Measurements from ENCODE around the gene ADAMTS20. TPM values are rescaled to one million over a fixed set of nuclear protein-coding genes. Genes with fewer than 3 reads are reported as not detected.

ADAMTS20 gene
- 0.17 and 0.28 TPM in 2 replicates for total RNA-seq (2021)
- Bru-seq, nascent RNA = percentile 21 among the genes with signal in this experiment
- percentile 25 among the genes with signal in this experiment for BruChase-seq, experiment 1, labeled RNA remaining after a 2-hour chase
- BruChase-seq, experiment 2, labeled RNA remaining after a 6-hour chase = percentile 14 among the genes with signal in this experiment
- long read RNA-seq = 0 reads

- H3K9me3 ChIP-seq (ENCODE audit: low read depth, low read length, poor library complexity, severe bottlenecking) = peaks cover 11% of the 10 kb centered on the region
- POLR2A ChIA-PET (ENCODE audit: low non-redundant PET) = no interaction called here
- no TSS peak for BruUV-seq (replicated peaks)
- no peaks in the 10 kb centered on the region for H3K36me3 ChIP-seq (ENCODE audit: insufficient read depth, low read length, poor library complexity, severe bottlenecking)
- H3K4me1 ChIP-seq (ENCODE audit: insufficient read depth, low read length, poor library complexity, severe bottlenecking) = peaks cover 4% of the 10 kb centered on the region
- intact Hi-C loops (cut with micrococcal nuclease; ENCODE audit: unreplicated experiment) = no loop called here
- peak; percentile 36; the same call in 1 of the 2 replicates for TF ChIP-seq CTCF (conservative IDR thresholded peaks at IDR 0.05; ENCODE audit: low read depth, low read length)
- TF ChIP-seq EZH2 (IDR thresholded peaks at IDR 0.05; ENCODE audit: borderline replicate concordance, low read depth, low read length, poor library complexity, severe bottlenecking) = no peak
- H3K27ac ChIP-seq (ENCODE audit: low read depth, low read length, poor library complexity, severe bottlenecking) = no peak within 1 kb of the TSS
- DNase-seq (ENCODE audit: low spot score) = peak; percentile 59
- peaks cover 14% of the 10 kb centered on the region for H3K27me3 ChIP-seq (replicated peaks; ENCODE audit: insufficient read depth, low read depth, low read length, poor library complexity)
- CTCF ChIA-PET = no interaction called here
- peak within 1 kb of the TSS; percentile 51 for H3K4me3 ChIP-seq (ENCODE audit: low read depth, low read length, poor library complexity, severe bottlenecking)
Observed at GRCh38 chr12:43551971-43552559, at the start of gene ADAMTS20. TSS of gene ADAMTS20 (minus strand) at chr12:43552203. CDS start at chr12:43551921, 282 bp downstream.

- intact Hi-C loops (cut with micrococcal nuclease; ENCODE audit: unreplicated experiment) = no loop called here
- BruUV-seq (replicated peaks) = no TSS peak
Observed at GRCh38 chr12:43599708-43600107, 47.7 kb upstream of the ADAMTS20 start.

GRCh38 chr12:43599066-43599465 lies 47.1 kb upstream of the ADAMTS20 start:
- H3K9me3 ChIP-seq (ENCODE audit: low read depth, low read length, poor library complexity, severe bottlenecking) = no peaks in the 10 kb centered on the region

More at GRCh38 chr12:43599708-43600107, 47.7 kb upstream of the ADAMTS20 start:
- TF ChIP-seq EZH2 (IDR thresholded peaks at IDR 0.05; ENCODE audit: borderline replicate concordance, low read depth, low read length, poor library complexity, severe bottlenecking) (no peak), CTCF (conservative IDR thresholded peaks at IDR 0.05; ENCODE audit: low read depth, low read length) (no peak)
- ChIA-PET POLR2A (ENCODE audit: low non-redundant PET) (no interaction called here), CTCF (no interaction called here)
- DNase-seq (ENCODE audit: low spot score) = no peak
- no peak overlapping the region for H3K4me3 ChIP-seq (ENCODE audit: low read depth, low read length, poor library complexity, severe bottlenecking)
- H3K27me3 ChIP-seq (replicated peaks; ENCODE audit: insufficient read depth, low read depth, low read length, poor library complexity) = no peaks in the 10 kb centered on the region
- no peaks in the 10 kb centered on the region for H3K9me3 ChIP-seq (ENCODE audit: low read depth, low read length, poor library complexity, severe bottlenecking)
- H3K36me3 ChIP-seq (ENCODE audit: insufficient read depth, low read length, poor library complexity, severe bottlenecking) = no peaks in the 10 kb centered on the region
- H3K27ac ChIP-seq (ENCODE audit: low read depth, low read length, poor library complexity, severe bottlenecking) = no peak overlapping the region
- no peaks in the 10 kb centered on the region for H3K4me1 ChIP-seq (ENCODE audit: insufficient read depth, low read length, poor library complexity, severe bottlenecking)

More at GRCh38 chr12:43599066-43599465, 47.1 kb upstream of the ADAMTS20 start:
- no peaks in the 10 kb centered on the region for H3K27me3 ChIP-seq (replicated peaks; ENCODE audit: insufficient read depth, low read depth, low read length, poor library complexity)
- H3K4me1 ChIP-seq (ENCODE audit: insufficient read depth, low read length, poor library complexity, severe bottlenecking) = no peaks in the 10 kb centered on the region
- POLR2A ChIA-PET (ENCODE audit: low non-redundant PET) = no interaction called here
- no peaks in the 10 kb centered on the region for H3K36me3 ChIP-seq (ENCODE audit: insufficient read depth, low read length, poor library complexity, severe bottlenecking)
- BruUV-seq (replicated peaks) = no TSS peak
- H3K27ac ChIP-seq (ENCODE audit: low read depth, low read length, poor library complexity, severe bottlenecking) = no peak overlapping the region
- intact Hi-C loops (cut with micrococcal nuclease; ENCODE audit: unreplicated experiment) = no loop called here
- CTCF ChIA-PET = no interaction called here
- no peak for DNase-seq (ENCODE audit: low spot score)
- no peak overlapping the region for H3K4me3 ChIP-seq (ENCODE audit: low read depth, low read length, poor library complexity, severe bottlenecking)
- TF ChIP-seq CTCF (conservative IDR thresholded peaks at IDR 0.05; ENCODE audit: low read depth, low read length) (no peak), EZH2 (IDR thresholded peaks at IDR 0.05; ENCODE audit: borderline replicate concordance, low read depth, low read length, poor library complexity, severe bottlenecking) (no peak)

Data from A673 (cell line).